Neural cell (in vitro differentiated cells): ENCODE measurements around the gene HOXD3.

Experiments used
- EZH2 ChIP-seq: fragments of 200-600, 300-800 bp; shearing (Covaris generic), sonication (generic); IDR thresholded peaks from 2 replicates; pipeline ENCODE4 v1.6.1; 2014; ENCODE audit warnings: antibody characterized with exemption, low read length, borderline replicate concordance, mild to moderate bottlenecking; ENCODE audit not compliant: insufficient read depth, poor library complexity, severe bottlenecking
- RAD21 ChIP-seq: fragments of 450-650 bp; conservative IDR thresholded peaks from 2 replicates; pipeline ENCODE4 v1.6.1; 2014; ENCODE audit warnings: antibody characterized with exemption, mild to moderate bottlenecking, moderate library complexity
- SMC3 ChIP-seq: fragments of 450-650 bp; conservative IDR thresholded peaks from 2 replicates; pipeline ENCODE4 v1.6.1; 2014; ENCODE audit warnings: antibody characterized with exemption, mild to moderate bottlenecking, moderate library complexity; ENCODE audit not compliant: poor library complexity
- TAF1 ChIP-seq: IDR thresholded peaks from 2 replicates; pipeline ENCODE4 v1.6.1; 2012; ENCODE audit warnings: low read depth
- TF ChIP-seq, protein P1 (sequence below): fragments of 450-650 bp; IDR thresholded peaks from 2 replicates; pipeline ENCODE4 v1.5.1; 2014; ENCODE audit warnings: antibody characterized with exemption, mild to moderate bottlenecking, moderate library complexity; ENCODE audit not compliant: poor library complexity, severe bottlenecking
- TF ChIP-seq, protein P2 (sequence below): IDR thresholded peaks from 2 replicates; pipeline ENCODE4 v1.6.1; 2012; ENCODE audit warnings: borderline replicate concordance

DNA sequence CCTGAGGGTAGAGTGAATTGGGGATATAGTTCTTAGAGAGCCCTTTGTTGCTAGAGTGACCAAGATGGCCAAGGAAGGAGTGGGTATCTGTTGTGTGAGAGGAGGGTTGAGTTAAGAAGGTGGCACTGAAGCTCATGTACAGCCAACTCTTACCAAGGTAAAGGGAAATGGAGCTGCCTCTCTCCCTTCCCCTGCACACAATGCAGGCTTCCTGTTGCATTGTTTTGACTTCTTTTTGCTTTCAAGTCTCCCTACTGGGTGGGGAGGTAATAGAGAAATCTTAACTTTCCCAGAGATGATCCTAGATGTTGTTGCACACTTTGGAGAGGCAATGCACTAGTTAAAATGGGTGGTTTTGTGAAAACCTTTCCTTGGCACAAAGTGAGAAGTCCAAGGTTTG, 55.2 kb downstream of the HOXD3 start:
- TF ChIP-seq, protein P1, sequence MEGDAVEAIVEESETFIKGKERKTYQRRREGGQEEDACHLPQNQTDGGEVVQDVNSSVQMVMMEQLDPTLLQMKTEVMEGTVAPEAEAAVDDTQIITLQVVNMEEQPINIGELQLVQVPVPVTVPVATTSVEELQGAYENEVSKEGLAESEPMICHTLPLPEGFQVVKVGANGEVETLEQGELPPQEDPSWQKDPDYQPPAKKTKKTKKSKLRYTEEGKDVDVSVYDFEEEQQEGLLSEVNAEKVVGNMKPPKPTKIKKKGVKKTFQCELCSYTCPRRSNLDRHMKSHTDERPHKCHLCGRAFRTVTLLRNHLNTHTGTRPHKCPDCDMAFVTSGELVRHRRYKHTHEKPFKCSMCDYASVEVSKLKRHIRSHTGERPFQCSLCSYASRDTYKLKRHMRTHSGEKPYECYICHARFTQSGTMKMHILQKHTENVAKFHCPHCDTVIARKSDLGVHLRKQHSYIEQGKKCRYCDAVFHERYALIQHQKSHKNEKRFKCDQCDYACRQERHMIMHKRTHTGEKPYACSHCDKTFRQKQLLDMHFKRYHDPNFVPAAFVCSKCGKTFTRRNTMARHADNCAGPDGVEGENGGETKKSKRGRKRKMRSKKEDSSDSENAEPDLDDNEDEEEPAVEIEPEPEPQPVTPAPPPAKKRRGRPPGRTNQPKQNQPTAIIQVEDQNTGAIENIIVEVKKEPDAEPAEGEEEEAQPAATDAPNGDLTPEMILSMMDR, result no peak
- TF ChIP-seq EZH2 (no peak), RAD21 (no peak), SMC3 (no peak), TAF1 (no peak)
- TF ChIP-seq, protein P2, sequence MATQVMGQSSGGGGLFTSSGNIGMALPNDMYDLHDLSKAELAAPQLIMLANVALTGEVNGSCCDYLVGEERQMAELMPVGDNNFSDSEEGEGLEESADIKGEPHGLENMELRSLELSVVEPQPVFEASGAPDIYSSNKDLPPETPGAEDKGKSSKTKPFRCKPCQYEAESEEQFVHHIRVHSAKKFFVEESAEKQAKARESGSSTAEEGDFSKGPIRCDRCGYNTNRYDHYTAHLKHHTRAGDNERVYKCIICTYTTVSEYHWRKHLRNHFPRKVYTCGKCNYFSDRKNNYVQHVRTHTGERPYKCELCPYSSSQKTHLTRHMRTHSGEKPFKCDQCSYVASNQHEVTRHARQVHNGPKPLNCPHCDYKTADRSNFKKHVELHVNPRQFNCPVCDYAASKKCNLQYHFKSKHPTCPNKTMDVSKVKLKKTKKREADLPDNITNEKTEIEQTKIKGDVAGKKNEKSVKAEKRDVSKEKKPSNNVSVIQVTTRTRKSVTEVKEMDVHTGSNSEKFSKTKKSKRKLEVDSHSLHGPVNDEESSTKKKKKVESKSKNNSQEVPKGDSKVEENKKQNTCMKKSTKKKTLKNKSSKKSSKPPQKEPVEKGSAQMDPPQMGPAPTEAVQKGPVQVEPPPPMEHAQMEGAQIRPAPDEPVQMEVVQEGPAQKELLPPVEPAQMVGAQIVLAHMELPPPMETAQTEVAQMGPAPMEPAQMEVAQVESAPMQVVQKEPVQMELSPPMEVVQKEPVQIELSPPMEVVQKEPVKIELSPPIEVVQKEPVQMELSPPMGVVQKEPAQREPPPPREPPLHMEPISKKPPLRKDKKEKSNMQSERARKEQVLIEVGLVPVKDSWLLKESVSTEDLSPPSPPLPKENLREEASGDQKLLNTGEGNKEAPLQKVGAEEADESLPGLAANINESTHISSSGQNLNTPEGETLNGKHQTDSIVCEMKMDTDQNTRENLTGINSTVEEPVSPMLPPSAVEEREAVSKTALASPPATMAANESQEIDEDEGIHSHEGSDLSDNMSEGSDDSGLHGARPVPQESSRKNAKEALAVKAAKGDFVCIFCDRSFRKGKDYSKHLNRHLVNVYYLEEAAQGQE, result no peak
